Ascending aorta (tissue), 2 donors: ENCODE data around the gene ARMH1. TPM values are rescaled to one million over a fixed set of nuclear protein-coding genes. Genes with fewer than 3 reads are reported as not detected.

ENCODE experiments used
- DNase-seq, 2 donors: peaks; one replicate each; pipeline ENCODE4 v3.0.0-alpha.2; 2019; ENCODE audit warnings: low spot score in 2 of 2
- H3K27ac ChIP-seq, 2 donors: fragments of 200-600 bp; sonication (generic); one replicate each; pipeline ENCODE4 v1.5.1; 2016 to 2017; ENCODE audit warnings: mild to moderate bottlenecking in 1 of 2
- H3K27me3 ChIP-seq: fragments of 200-600 bp; sonication (generic); one replicate; pipeline ENCODE4 v1.5.1; 2017
- H3K36me3 ChIP-seq, 2 donors: fragments of 200-600 bp; sonication (generic); one replicate each; pipeline ENCODE4 v1.5.1; 2016
- H3K4me1 ChIP-seq, 2 donors: fragments of 200-600 bp; sonication (generic); one replicate each; pipeline ENCODE4 v1.5.1; 2016 to 2017; ENCODE audit warnings: mild to moderate bottlenecking in 1 of 2
- H3K4me3 ChIP-seq, 2 donors: fragments of 200-600 bp; sonication (generic); one replicate each; pipeline ENCODE4 v1.5.1; 2016 to 2017; ENCODE audit warnings: mild to moderate bottlenecking in 1 of 2
- H3K9me3 ChIP-seq, 2 donors: fragments of 200-600 bp; sonication (generic); one replicate each; pipeline ENCODE4 v1.5.1; 2016
- intact Hi-C: fragments of 100-400 bp; cut with DNase I; formaldehyde crosslinking; loops from one replicate; pipeline ENCODE4 v1.15.1; 2023
- total RNA-seq: library from RNA; depleted of rRNA; stranded (reverse); fragments of >200 nt; gene quantifications from one replicate; pipeline ENCODE4 v1.1.0, GENCODE V29; 2016
- TF ChIP-seq, protein P1 (sequence below), 3 experiments: fragments of 200-600 bp in 2 of 3; fragments of 450-650 bp in 1 of 3; sonication (generic) in 2 of 3; IDR thresholded peaks; one replicate each; pipeline ENCODE4 v1.5.1; 2016 to 2019; ENCODE audit warnings: antibody characterized with exemption in 3 of 3, mild to moderate bottlenecking in 1 of 3, moderate library complexity in 1 of 3

ARMH1 gene
- total RNA-seq, 1 donor from 2014 or later: not detected

DNA sequence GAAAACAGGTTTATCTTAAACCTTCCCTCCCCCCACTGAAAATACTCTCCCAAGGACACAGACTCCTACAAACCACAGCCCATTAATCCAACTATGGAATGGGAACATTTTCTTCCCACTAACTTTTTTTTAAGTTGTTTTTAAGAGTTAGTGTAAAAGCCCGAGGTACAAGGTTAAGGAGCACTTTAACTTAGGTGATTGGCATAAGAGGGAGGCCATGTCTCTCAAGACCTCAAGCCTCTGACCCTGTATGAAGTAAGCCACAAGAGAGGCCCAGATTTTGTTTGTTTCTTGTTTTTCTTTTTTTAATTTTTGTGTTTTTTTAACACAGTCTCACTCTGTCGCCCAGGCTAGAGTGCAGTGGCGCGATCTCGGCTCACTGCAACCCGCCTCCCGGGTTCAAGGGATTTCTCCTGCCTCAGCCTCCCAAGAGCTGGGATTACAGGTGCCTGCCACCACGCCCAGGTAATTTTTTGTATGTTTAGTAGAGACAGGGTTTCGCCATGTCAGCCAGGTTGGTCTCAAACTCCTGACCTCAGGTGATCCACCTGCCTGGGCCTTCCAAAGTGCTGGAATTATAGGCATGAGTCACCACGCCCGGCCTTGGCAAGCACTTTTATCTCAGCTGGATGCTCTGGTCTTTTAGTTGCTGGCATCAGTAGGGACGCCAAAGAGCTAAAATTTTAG is 14.4 kb downstream of the ARMH1 start:
- no peak overlapping the region for H3K27ac ChIP-seq
- no peaks in the 10 kb centered on the region for H3K9me3 ChIP-seq
- H3K4me3 ChIP-seq: no peak overlapping the region
- no peaks in the 10 kb centered on the region for H3K4me1 ChIP-seq
- TF ChIP-seq, protein P1, sequence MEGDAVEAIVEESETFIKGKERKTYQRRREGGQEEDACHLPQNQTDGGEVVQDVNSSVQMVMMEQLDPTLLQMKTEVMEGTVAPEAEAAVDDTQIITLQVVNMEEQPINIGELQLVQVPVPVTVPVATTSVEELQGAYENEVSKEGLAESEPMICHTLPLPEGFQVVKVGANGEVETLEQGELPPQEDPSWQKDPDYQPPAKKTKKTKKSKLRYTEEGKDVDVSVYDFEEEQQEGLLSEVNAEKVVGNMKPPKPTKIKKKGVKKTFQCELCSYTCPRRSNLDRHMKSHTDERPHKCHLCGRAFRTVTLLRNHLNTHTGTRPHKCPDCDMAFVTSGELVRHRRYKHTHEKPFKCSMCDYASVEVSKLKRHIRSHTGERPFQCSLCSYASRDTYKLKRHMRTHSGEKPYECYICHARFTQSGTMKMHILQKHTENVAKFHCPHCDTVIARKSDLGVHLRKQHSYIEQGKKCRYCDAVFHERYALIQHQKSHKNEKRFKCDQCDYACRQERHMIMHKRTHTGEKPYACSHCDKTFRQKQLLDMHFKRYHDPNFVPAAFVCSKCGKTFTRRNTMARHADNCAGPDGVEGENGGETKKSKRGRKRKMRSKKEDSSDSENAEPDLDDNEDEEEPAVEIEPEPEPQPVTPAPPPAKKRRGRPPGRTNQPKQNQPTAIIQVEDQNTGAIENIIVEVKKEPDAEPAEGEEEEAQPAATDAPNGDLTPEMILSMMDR (IDR thresholded peaks at IDR 0.05): no peak
- no peak for DNase-seq
- no peaks in the 10 kb centered on the region for H3K36me3 ChIP-seq
- intact Hi-C loops: no loop called here
- H3K27me3 ChIP-seq: no peaks in the 10 kb centered on the region

DNA sequence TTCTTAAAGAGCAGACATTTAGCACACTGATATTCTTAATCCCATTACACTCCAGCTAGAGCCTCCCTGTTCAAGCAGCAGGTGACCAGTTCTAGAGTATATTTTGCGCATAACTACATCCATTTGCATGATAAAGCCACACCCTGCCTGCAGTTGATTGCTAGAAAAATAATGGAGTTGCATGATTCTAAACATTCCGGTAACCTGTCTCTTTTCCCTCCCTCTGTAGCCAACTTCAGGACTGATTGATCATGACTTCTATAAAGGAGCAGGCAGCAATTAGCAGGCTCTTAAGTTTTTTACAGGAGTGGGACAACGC is 14.9 kb downstream of the ARMH1 start:
- Histone ChIP-seq H3K4me3 (no peak overlapping the region), H3K9me3 (no peaks in the 10 kb centered on the region), H3K4me1 (no peaks in the 10 kb centered on the region), H3K27ac (no peak overlapping the region), H3K36me3 (no peaks in the 10 kb centered on the region), H3K27me3 (no peaks in the 10 kb centered on the region)
- no peak for DNase-seq
- intact Hi-C loops: no loop called here
- TF ChIP-seq, protein P1 (IDR thresholded peaks at IDR 0.05): no peak

DNA sequence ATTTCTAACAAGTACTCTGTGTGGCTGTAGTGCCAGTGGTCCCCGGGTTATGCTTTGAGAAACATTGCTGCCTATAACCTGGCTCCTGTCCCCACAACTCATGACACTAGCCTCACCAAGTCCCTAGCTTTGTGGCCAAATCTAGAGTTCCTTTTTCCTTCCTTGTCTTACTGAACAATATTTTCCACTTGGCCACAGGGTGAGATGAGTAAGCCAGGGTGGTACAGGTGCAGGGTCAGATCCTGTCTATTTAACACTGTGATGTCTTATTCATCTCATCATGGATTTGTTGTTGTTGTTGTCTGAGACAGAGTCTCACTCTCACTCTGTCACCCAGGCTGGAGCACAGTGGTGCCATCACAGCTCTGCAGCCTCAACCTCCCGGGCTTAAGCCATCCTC is 18.6 kb downstream of the ARMH1 start:
- Histone ChIP-seq H3K36me3 (no peaks in the 10 kb centered on the region), H3K4me1 (no peaks in the 10 kb centered on the region), H3K4me3 (no peak overlapping the region), H3K27ac (no peak overlapping the region), H3K9me3 (no peaks in the 10 kb centered on the region), H3K27me3 (no peaks in the 10 kb centered on the region)
- no peak for DNase-seq
- intact Hi-C loops: no loop called here
- TF ChIP-seq, protein P1 (IDR thresholded peaks at IDR 0.05): no peak

DNA sequence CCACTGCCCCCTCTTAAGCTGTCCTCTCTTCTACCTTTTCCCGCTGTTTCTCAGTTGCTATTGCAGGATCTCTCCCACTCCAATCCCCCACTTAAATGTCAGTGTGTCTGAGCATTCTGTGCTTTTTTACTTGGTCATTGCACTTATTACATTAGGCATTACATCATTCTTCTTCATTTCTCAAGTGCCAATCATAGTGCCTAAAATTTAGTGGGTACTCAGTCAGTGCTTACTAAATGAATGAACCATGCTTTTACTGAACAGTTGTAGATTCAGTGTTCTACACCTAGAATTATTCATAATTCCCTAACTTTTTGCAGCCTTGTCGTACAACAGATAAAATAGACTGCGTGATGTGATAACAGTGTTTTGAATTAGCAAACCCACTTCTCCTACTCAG is 19.4 kb downstream of the ARMH1 start:
- H3K4me1 ChIP-seq: no peaks in the 10 kb centered on the region
- no peak overlapping the region for H3K4me3 ChIP-seq
- no peak for DNase-seq
- H3K9me3 ChIP-seq: no peaks in the 10 kb centered on the region
- H3K36me3 ChIP-seq: no peaks in the 10 kb centered on the region
- TF ChIP-seq, protein P1 (IDR thresholded peaks at IDR 0.05): no peak
- no peaks in the 10 kb centered on the region for H3K27me3 ChIP-seq
- H3K27ac ChIP-seq: no peak overlapping the region
- intact Hi-C loops: no loop called here

DNA sequence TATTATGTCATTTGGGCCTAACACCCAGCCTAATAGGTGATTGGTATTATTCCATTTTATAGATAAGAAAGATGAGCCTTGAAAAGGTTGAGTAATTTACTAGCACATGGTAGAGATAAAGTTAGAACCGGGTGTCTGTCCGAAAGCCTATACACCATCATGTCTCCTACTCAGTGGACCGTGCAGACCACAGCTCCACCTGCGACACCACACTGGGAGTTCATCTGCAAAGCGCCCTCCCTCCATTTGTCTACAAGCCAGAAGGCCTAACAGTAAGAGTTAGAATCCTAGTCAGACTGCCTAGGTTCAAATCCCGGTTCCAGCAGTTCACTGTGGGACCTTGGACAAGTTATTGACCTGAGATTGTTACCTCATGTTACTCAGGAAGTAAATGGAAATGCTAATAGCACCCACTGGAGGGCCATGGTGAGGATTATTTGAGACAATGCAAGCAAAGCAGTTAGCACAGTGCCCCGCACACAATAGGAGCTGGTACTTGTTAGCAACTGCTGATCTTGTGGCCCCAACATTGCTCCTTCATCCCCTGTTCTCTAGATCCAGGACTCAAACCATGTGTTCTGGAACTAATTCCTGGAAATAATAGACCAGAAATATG is 20.5 kb downstream of the ARMH1 start:
- no peaks in the 10 kb centered on the region for H3K9me3 ChIP-seq
- DNase-seq: no peak
- no peaks in the 10 kb centered on the region for H3K4me1 ChIP-seq
- no peak overlapping the region for H3K4me3 ChIP-seq
- intact Hi-C loops: no loop called here
- H3K27ac ChIP-seq: no peak overlapping the region
- H3K27me3 ChIP-seq: no peaks in the 10 kb centered on the region
- TF ChIP-seq, protein P1 (IDR thresholded peaks at IDR 0.05): no peak
- H3K36me3 ChIP-seq: no peaks in the 10 kb centered on the region
